ENCODE measurements around the gene CLDN24.

Gene CLDN24

DNA sequence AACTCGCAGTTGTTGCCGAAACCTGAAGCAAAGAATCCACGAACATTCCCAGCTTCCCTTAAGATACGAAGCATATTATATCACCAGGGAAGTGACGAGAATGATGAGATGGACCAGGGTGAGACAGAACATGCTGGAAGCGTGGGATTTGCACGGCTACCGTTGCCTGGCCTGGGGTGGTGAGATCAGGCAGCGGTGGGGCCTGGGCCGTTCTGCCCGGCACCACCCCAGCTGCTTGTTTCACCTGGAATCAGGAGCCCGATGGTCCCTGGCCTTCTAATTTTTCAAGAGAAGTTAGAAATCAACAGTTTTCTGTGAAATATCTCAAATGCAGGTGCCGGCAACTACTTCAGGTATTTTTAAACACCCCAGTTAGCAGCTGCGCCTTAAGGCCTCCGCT is 7.9 kb downstream of the CLDN24 start:
- TF ChIP-seq ZBTB7A (IDR thresholded peaks at IDR 0.05; ENCODE audit: low read depth) (no peak), CEBPB (IDR thresholded peaks at IDR 0.05) (no peak), FOXM1 (IDR thresholded peaks at IDR 0.05; ENCODE audit: borderline replicate concordance, low read depth) (no peak), TAF1 (IDR thresholded peaks at IDR 0.05; ENCODE audit: low read depth) (no peak), TCF12 (IDR thresholded peaks at IDR 0.05; ENCODE audit: low read depth) (no peak)
- TF ChIP-seq, protein P1, sequence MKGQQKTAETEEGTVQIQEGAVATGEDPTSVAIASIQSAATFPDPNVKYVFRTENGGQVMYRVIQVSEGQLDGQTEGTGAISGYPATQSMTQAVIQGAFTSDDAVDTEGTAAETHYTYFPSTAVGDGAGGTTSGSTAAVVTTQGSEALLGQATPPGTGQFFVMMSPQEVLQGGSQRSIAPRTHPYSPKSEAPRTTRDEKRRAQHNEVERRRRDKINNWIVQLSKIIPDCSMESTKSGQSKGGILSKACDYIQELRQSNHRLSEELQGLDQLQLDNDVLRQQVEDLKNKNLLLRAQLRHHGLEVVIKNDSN (IDR thresholded peaks at IDR 0.05) = no peak

DNA sequence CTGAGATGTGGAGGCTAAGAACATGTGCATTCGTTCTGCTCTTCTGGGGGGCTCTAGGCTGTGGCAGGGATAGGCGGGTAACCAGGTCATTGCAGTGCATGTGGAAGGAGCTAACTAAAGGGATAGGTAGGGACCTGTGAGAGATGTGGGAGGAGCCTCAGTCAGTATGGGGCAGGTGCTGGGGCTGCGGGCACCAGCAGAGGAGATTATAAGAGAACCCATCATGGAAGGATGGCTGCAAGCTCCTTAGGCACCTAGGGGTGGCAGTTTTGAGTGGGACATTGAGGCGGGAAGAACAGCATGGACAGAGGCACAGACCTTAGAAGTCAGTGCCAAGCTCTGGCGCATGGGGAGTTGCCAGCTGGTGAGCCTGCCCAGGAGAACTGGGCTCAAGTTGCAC is 9.4 kb downstream of the CLDN24 start:
- no peak for TF ChIP-seq FOXM1 (IDR thresholded peaks at IDR 0.05; ENCODE audit: borderline replicate concordance, low read depth)
- TF ChIP-seq TCF12 (IDR thresholded peaks at IDR 0.05; ENCODE audit: low read depth) = no peak
- TF ChIP-seq MAX (IDR thresholded peaks at IDR 0.05) = no peak
- no peak for TF ChIP-seq RAD21 (IDR thresholded peaks at IDR 0.05; ENCODE audit: low read depth)
- no peak for TF ChIP-seq CEBPB (IDR thresholded peaks at IDR 0.05)
- TF ChIP-seq EP300 (IDR thresholded peaks at IDR 0.05; ENCODE audit: borderline replicate concordance) = no peak

DNA sequence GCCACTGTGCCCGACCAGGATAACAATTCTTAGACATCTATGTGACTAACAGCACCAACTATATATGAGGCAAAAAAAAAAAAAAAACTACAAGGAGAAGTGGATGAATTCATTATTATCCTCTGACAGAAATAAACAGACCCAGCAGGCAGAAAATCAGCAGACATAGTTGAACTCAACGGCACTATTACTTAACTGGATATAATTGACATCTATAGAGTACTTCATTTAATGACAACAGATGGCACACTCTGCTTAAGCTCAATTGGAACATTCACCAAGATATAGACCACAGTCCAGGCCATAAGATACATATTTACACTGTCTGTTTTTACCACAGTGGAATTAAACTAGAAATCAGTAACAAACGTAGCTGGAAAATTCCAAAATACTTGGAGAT is 15.4 kb downstream of the CLDN24 start:
- no peak for TF ChIP-seq NFIC (IDR thresholded peaks at IDR 0.05)
- TF ChIP-seq YY1 (IDR thresholded peaks at IDR 0.05; ENCODE audit: low read depth) = no peak
- TF ChIP-seq EP300 (IDR thresholded peaks at IDR 0.05; ENCODE audit: borderline replicate concordance) = no peak
- TF ChIP-seq TCF12 (IDR thresholded peaks at IDR 0.05; ENCODE audit: low read depth) = no peak
- no peak for TF ChIP-seq TAF1 (IDR thresholded peaks at IDR 0.05; ENCODE audit: low read depth)
- TF ChIP-seq ZBTB7A (IDR thresholded peaks at IDR 0.05; ENCODE audit: low read depth) = no peak
- no peak for TF ChIP-seq EGR1 (IDR thresholded peaks at IDR 0.05)
- no peak for TF ChIP-seq CREB1 (IDR thresholded peaks at IDR 0.05; ENCODE audit: low read depth)
- no peak for TF ChIP-seq MAX (IDR thresholded peaks at IDR 0.05)
- TF ChIP-seq TEAD4 (IDR thresholded peaks at IDR 0.05) = no peak
- TF ChIP-seq FOXM1 (IDR thresholded peaks at IDR 0.05; ENCODE audit: borderline replicate concordance, low read depth) = no peak
- TF ChIP-seq REST (IDR thresholded peaks at IDR 0.05; ENCODE audit: low read depth) = no peak
- TF ChIP-seq, protein P1 (IDR thresholded peaks at IDR 0.05) = no peak
- TF ChIP-seq CEBPB (IDR thresholded peaks at IDR 0.05) = no peak
- no peak for TF ChIP-seq RAD21 (IDR thresholded peaks at IDR 0.05; ENCODE audit: low read depth)

DNA sequence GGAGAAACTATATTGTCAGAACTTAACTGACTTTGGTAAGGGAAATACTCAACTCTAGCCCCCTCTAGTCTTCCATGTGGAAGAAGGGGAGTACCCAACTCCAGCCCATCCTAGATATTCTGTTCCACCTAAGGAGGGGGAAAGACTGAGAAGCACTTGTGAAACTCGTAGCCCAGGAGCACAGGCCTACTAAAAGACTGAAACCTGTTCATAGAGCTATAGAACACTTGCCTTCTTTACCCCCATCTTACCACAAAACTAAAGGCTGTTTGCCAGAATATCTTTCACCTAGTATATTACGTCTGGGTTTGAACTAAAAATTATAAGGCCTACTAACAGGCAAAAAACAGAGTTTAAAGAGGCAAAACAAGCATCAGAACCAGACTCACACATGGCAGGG is 17.7 kb downstream of the CLDN24 start:
- TF ChIP-seq CREB1 (IDR thresholded peaks at IDR 0.05; ENCODE audit: low read depth) = no peak
- TF ChIP-seq, protein P1 (IDR thresholded peaks at IDR 0.05) = no peak
- no peak for TF ChIP-seq REST (IDR thresholded peaks at IDR 0.05; ENCODE audit: low read depth)
- TF ChIP-seq EP300 (IDR thresholded peaks at IDR 0.05; ENCODE audit: borderline replicate concordance) = no peak
- TF ChIP-seq TEAD4 (IDR thresholded peaks at IDR 0.05) = no peak
- no peak for TF ChIP-seq EGR1 (IDR thresholded peaks at IDR 0.05)
- TF ChIP-seq CEBPB (IDR thresholded peaks at IDR 0.05) = no peak
- TF ChIP-seq FOXM1 (IDR thresholded peaks at IDR 0.05; ENCODE audit: borderline replicate concordance, low read depth) = no peak
- TF ChIP-seq ZBTB7A (IDR thresholded peaks at IDR 0.05; ENCODE audit: low read depth) = no peak
- no peak for TF ChIP-seq TAF1 (IDR thresholded peaks at IDR 0.05; ENCODE audit: low read depth)

DNA sequence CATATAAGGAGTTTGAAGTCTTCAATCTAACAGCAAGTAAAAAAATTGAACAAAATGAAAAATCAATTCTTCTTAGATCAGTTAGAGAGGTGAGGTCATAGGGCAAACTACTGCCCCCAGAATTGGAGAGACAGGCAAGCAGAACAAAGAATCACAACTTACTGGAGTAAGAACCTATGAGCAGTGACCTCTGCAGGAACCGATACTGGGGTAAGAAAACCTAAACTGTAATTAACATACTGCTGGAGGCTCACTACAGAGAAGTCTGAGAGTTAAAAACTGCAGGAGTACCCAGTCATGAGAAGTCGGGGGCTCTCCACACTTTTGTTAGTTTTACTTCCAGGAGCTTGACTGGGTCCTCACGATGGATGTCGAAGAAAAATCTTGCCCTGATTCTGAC is 18.2 kb downstream of the CLDN24 start:
- TF ChIP-seq REST (IDR thresholded peaks at IDR 0.05; ENCODE audit: low read depth) = no peak
- no peak for TF ChIP-seq NFIC (IDR thresholded peaks at IDR 0.05)
- TF ChIP-seq ZBTB7A (IDR thresholded peaks at IDR 0.05; ENCODE audit: low read depth) = no peak
- no peak for TF ChIP-seq TEAD4 (IDR thresholded peaks at IDR 0.05)
- TF ChIP-seq, protein P1 (IDR thresholded peaks at IDR 0.05) = no peak
